Transverse colon (tissue), 4 donors: ENCODE data around the gene SMAD3. TPM values are rescaled to one million over a fixed set of nuclear protein-coding genes. Genes with fewer than 3 reads are reported as not detected.

ENCODE experiments used
- DNase-seq: peaks from one replicate; pipeline ENCODE4 v3.0.0-alpha.2; 2019
- H3K27ac ChIP-seq, 4 donors: fragments of 200-600 bp; sonication (generic); 2 replicates each; pipeline ENCODE4 v1.5.1; 2016 to 2018; ENCODE audit warnings: inconsistent platforms in 4 of 4
- H3K27me3 ChIP-seq: fragments of 200-600 bp; sonication (generic); 2 replicates; pipeline ENCODE4 v1.5.1; 2017; ENCODE audit warnings: inconsistent platforms
- H3K36me3 ChIP-seq, 4 donors: fragments of 200-600 bp; sonication (generic); 2 replicates each; pipeline ENCODE4 v1.5.1; 2017 to 2019; ENCODE audit warnings: inconsistent platforms in 4 of 4
- H3K4me1 ChIP-seq, 4 donors: fragments of 200-600 bp; sonication (generic); 2 replicates each; pipeline ENCODE4 v1.5.1; 2017 to 2020; ENCODE audit warnings: inconsistent platforms in 4 of 4
- H3K4me3 ChIP-seq, 4 donors: fragments of 200-600 bp; sonication (generic); 1 replicate in 1 of 4; 2 replicates in 3 of 4; pipeline versions ENCODE4 v1.5.1 to v1.6.1; 2017 to 2019; ENCODE audit warnings: inconsistent platforms in 4 of 4
- H3K9me3 ChIP-seq, 2 donors: fragments of 200-600 bp; sonication (generic); 2 replicates each; pipeline ENCODE4 v1.5.1; 2017 to 2019; ENCODE audit warnings: inconsistent platforms in 2 of 2
- EP300 ChIP-seq: sonication (generic); formaldehyde crosslinking; IDR thresholded peaks from one replicate; pipeline ENCODE4 v1.6.1; 2017; ENCODE audit warnings: antibody characterized with exemption, low read depth
- POLR2A ChIP-seq: fragments of 450-650 bp; IDR thresholded peaks from one replicate; pipeline ENCODE4 v1.6.1; 2016; ENCODE audit warnings: antibody characterized with exemption, mild to moderate bottlenecking, moderate library complexity
- POLR2AphosphoS5 ChIP-seq, 3 donors: sonication (generic); formaldehyde crosslinking; IDR thresholded peaks; one replicate each; pipeline ENCODE4 v1.6.1; 2016; ENCODE audit warnings: antibody characterized with exemption in 3 of 3
- WGBS, 2 donors: methylation state at CpG; one replicate each; pipeline ENCODE4 v1.1.5; 2018; ENCODE audit warnings: low coverage in 1 of 2; 5-methylcytosine and 5-hydroxymethylcytosine counted together
- in situ Hi-C, 4 donors: fragments of 200-750 bp; cut with MboI; loops; one replicate each; pipeline versions ENCODE4 v1.15.0 to v1.15.1; 2017; ENCODE audit warnings: low sequenced_read_pairs in 3 of 4, low pct_ligation_motif_present in 1 of 4, low pct_unique_long_range_greater_than_20kb in 1 of 4
- intact Hi-C: fragments of 100-400 bp; cut with DNase I; formaldehyde crosslinking; loops from one replicate; pipeline ENCODE4 v1.15.1; 2023; ENCODE audit warnings: low total_unique reads
- total RNA-seq, 4 donors: library from RNA; depleted of rRNA; stranded (reverse); fragments of >200 nt; gene quantifications; one replicate each; pipeline ENCODE4 v1.1.0, GENCODE V29; 2016
- TF ChIP-seq, protein P1 (sequence below), 5 experiments: fragments of 200-600 bp in 3 of 5; fragments of 450-650 bp in 2 of 5; sonication (generic) in 3 of 5; IDR thresholded peaks; 1 replicate in 2 of 5; 2 replicates in 3 of 5; pipeline ENCODE4 v1.5.1; 2016 to 2017; ENCODE audit warnings: antibody characterized with exemption in 5 of 5, inconsistent platforms in 3 of 5, mild to moderate bottlenecking in 2 of 5, moderate library complexity in 1 of 5

SMAD3 gene
- total RNA-seq, 4 donors from 2014 or later: 30.9 to 65.1 (median 57.0) TPM

DNA sequence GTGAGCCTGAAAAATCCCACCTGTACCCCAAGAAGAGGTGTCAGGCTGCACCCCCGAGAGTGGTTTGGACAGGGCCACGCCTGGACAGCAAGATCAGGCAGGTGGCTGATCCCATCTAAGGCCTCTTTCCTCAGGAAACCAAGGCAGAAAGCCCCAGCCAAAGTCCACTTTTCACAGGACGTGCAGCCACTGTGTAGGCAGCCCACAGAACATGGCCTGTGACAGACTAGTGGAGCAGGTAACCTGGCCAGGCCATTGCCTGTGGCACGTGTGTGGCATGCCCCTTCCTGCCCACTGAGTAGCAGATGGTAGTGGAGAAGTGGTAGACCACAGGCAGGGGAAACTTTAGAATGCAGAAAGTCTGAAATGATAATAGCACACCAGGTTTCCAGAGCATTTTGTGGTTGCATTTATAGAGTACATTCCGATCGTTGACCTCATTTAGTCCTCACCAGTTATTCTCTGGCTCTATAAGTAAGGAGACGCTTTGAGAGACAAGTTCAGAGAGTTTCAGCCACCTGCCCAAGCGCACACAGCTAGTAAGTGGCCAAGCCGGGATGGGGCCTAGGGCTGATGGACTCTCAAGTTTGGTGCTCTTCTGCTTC is 120.3 kb downstream of the SMAD3 start:
- in situ Hi-C loops: no loop called here
- TF ChIP-seq POLR2A (no peak), EP300 (no peak), POLR2AphosphoS5 (IDR thresholded peaks at IDR 0.05) (no peak)
- TF ChIP-seq, protein P1, sequence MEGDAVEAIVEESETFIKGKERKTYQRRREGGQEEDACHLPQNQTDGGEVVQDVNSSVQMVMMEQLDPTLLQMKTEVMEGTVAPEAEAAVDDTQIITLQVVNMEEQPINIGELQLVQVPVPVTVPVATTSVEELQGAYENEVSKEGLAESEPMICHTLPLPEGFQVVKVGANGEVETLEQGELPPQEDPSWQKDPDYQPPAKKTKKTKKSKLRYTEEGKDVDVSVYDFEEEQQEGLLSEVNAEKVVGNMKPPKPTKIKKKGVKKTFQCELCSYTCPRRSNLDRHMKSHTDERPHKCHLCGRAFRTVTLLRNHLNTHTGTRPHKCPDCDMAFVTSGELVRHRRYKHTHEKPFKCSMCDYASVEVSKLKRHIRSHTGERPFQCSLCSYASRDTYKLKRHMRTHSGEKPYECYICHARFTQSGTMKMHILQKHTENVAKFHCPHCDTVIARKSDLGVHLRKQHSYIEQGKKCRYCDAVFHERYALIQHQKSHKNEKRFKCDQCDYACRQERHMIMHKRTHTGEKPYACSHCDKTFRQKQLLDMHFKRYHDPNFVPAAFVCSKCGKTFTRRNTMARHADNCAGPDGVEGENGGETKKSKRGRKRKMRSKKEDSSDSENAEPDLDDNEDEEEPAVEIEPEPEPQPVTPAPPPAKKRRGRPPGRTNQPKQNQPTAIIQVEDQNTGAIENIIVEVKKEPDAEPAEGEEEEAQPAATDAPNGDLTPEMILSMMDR (IDR thresholded peaks at IDR 0.05): no peak
- peak overlapping the region; percentile 25 to 78 (median 70) for H3K27ac ChIP-seq
- H3K4me1 ChIP-seq: peaks cover 10 to 38% (median 18%) of the 10 kb centered on the region in 4 donors
- no peaks in the 10 kb centered on the region for H3K9me3 ChIP-seq
- no peaks in the 10 kb centered on the region for H3K27me3 ChIP-seq
- DNase-seq: no peak
- no peaks in the 10 kb centered on the region for H3K36me3 ChIP-seq
- intact Hi-C loops: loop anchor here (10.0 kb wide), 2 partner anchors 61 to 121 kb away; partner anchors contain the start of gene SMAD3
- H3K4me3 ChIP-seq: no peak overlapping the region
- 64% methylated on average over 9 of the region's 9 CpGs; no CpG with 5 or more reads in 1 of the 2 donors for WGBS, 2 donors

DNA sequence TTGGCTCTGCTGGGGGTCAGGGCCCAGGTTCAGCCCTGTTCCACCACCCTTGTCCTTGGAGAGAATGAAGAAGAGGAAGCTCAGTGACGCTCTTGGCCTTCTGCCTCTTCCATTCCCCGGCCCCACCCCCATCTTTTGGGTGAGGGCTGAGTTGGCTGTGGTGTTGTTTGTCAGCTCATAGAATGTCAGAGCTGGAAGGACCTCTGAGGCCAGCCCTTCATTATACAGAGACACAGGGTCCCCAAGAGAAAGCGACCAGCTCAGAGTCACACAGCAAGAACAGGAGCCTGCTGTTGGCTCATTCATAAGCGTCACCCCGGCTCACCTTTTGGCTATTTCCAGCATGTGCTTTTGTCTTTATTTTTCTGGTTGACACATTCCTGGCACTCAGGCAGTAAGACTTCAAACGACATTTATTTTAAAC is 120.8 kb downstream of the SMAD3 start:
- Histone ChIP-seq H3K27ac (peak overlapping the region; percentile 25 to 78 (median 70)), H3K4me3 (no peak overlapping the region), H3K27me3 (no peaks in the 10 kb centered on the region), H3K9me3 (no peaks in the 10 kb centered on the region), H3K4me1 (peaks cover 10 to 39% (median 18%) of the 10 kb centered on the region in 4 donors), H3K36me3 (no peaks in the 10 kb centered on the region)
- intact Hi-C loops: loop anchor here (10.0 kb wide), 2 partner anchors 61 to 121 kb away; partner anchors contain the start of gene SMAD3
- 54 to 100% methylated on average over 1 to 6 of the region's 6 CpGs for WGBS, 2 donors
- no peak for TF ChIP-seq POLR2AphosphoS5 (IDR thresholded peaks at IDR 0.05)
- TF ChIP-seq, protein P1 (IDR thresholded peaks at IDR 0.05): no peak
- TF ChIP-seq POLR2A: no peak
- TF ChIP-seq EP300: no peak
- in situ Hi-C loops: no loop called here
- DNase-seq: no peak

GRCh38 chr15:67186688-67187087 is 121.3 kb downstream of the SMAD3 start:
- Histone ChIP-seq H3K36me3 (no peaks in the 10 kb centered on the region), H3K4me1 (peaks cover 10 to 39% (median 18%) of the 10 kb centered on the region in 4 donors), H3K27ac (peak overlapping the region; percentile 25 to 78 (median 70)), H3K4me3 (no peak overlapping the region), H3K27me3 (no peaks in the 10 kb centered on the region), H3K9me3 (no peaks in the 10 kb centered on the region)
- in situ Hi-C loops (no loop called here), intact Hi-C loops (loop anchor here (10.0 kb wide), 2 partner anchors 62 to 122 kb away; partner anchors contain the start of gene SMAD3)
- WGBS, 2 donors: 65% methylated on average over 4 of the region's 4 CpGs; no CpG with 5 or more reads in 1 of the 2 donors
- DNase-seq: no peak
- TF ChIP-seq POLR2AphosphoS5 (IDR thresholded peaks at IDR 0.05): no peak
- TF ChIP-seq, protein P1 (IDR thresholded peaks at IDR 0.05): no peak
- TF ChIP-seq POLR2A: no peak
- TF ChIP-seq EP300: no peak

- intact Hi-C loops (loop anchor here (10.0 kb wide), 2 partner anchors 63 to 123 kb away; partner anchors contain the start of gene SMAD3), in situ Hi-C loops (no loop called here)
- DNase-seq: no peak
- Histone ChIP-seq H3K9me3 (no peaks in the 10 kb centered on the region), H3K4me1 (peaks cover 10 to 39% (median 18%) of the 10 kb centered on the region in 4 donors), H3K36me3 (no peaks in the 10 kb centered on the region), H3K27ac (peak overlapping the region in 3 of 4 donors; percentile 63 to 78 (median 76)), H3K4me3 (no peak overlapping the region), H3K27me3 (no peaks in the 10 kb centered on the region)
- WGBS, 2 donors: 42 to 95% methylated on average over 2 to 12 of the region's 12 CpGs
- peak in 1 of 3 donors; percentile 14 for TF ChIP-seq POLR2AphosphoS5 (IDR thresholded peaks at IDR 0.05)
- TF ChIP-seq, protein P1 (IDR thresholded peaks at IDR 0.05): no peak
Observed at GRCh38 chr15:67187351-67187854, 122.0 kb downstream of the SMAD3 start.
